ENCODE measurements around the gene LRP1-AS. TPM values are rescaled to one million over a fixed set of nuclear protein-coding genes. Genes with fewer than 3 reads are reported as not detected.

The LRP1-AS gene
- total RNA-seq, 1 donor from 2014 or later, result not detected

DNA sequence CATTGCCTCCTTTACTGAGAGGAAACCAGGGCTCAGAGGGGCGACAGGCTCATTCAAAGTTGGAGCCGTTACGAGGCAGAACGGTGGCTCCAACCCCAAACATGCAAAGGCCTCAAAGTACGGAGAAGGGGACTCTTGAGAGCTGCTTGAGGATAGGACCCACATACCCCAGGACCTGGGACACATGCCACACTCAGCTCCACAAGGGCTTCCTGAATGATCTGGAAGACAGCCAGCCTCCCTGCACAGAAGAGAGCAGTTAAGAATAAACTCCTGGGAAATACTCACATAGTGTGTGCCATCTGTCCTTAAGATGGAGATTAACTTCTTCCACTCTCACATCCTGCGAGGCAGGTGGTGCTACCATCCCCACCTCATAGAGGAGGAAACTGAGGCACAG is 42.6 kb upstream of the LRP1-AS start:
- TF ChIP-seq, protein P1, sequence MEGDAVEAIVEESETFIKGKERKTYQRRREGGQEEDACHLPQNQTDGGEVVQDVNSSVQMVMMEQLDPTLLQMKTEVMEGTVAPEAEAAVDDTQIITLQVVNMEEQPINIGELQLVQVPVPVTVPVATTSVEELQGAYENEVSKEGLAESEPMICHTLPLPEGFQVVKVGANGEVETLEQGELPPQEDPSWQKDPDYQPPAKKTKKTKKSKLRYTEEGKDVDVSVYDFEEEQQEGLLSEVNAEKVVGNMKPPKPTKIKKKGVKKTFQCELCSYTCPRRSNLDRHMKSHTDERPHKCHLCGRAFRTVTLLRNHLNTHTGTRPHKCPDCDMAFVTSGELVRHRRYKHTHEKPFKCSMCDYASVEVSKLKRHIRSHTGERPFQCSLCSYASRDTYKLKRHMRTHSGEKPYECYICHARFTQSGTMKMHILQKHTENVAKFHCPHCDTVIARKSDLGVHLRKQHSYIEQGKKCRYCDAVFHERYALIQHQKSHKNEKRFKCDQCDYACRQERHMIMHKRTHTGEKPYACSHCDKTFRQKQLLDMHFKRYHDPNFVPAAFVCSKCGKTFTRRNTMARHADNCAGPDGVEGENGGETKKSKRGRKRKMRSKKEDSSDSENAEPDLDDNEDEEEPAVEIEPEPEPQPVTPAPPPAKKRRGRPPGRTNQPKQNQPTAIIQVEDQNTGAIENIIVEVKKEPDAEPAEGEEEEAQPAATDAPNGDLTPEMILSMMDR (IDR thresholded peaks at IDR 0.05; ENCODE audit: unreplicated experiment), result no peak
- H3K36me3 Mint-ChIP-seq (ENCODE audit: insufficient read depth), result peaks cover 22% of the 10 kb centered on the region
- H3K27me3 Mint-ChIP-seq, result no peaks in the 10 kb centered on the region
- H3K9me3 Mint-ChIP-seq (ENCODE audit: low read depth), result no peaks in the 10 kb centered on the region
- no peak overlapping the region for H3K4me3 Mint-ChIP-seq (ENCODE audit: low read depth)
- no peak for DNase-seq (ENCODE audit: low spot score, unreplicated experiment)
- H3K27ac Mint-ChIP-seq, result no peak overlapping the region
- no peaks in the 10 kb centered on the region for H3K4me1 Mint-ChIP-seq (ENCODE audit: low read depth)

GRCh38 chr12:57188090-57188425 is 40.6 kb upstream of the LRP1-AS start:
- DNase-seq (ENCODE audit: low spot score, unreplicated experiment), result no peak
- Mint-ChIP-seq H3K36me3 (ENCODE audit: insufficient read depth) (peaks cover 23% of the 10 kb centered on the region), H3K27me3 (no peaks in the 10 kb centered on the region), H3K9me3 (ENCODE audit: low read depth) (no peaks in the 10 kb centered on the region), H3K27ac (no peak overlapping the region), H3K4me3 (ENCODE audit: low read depth) (no peak overlapping the region), H3K4me1 (ENCODE audit: low read depth) (no peaks in the 10 kb centered on the region)
- TF ChIP-seq, protein P1 (IDR thresholded peaks at IDR 0.05; ENCODE audit: unreplicated experiment), result no peak

DNA sequence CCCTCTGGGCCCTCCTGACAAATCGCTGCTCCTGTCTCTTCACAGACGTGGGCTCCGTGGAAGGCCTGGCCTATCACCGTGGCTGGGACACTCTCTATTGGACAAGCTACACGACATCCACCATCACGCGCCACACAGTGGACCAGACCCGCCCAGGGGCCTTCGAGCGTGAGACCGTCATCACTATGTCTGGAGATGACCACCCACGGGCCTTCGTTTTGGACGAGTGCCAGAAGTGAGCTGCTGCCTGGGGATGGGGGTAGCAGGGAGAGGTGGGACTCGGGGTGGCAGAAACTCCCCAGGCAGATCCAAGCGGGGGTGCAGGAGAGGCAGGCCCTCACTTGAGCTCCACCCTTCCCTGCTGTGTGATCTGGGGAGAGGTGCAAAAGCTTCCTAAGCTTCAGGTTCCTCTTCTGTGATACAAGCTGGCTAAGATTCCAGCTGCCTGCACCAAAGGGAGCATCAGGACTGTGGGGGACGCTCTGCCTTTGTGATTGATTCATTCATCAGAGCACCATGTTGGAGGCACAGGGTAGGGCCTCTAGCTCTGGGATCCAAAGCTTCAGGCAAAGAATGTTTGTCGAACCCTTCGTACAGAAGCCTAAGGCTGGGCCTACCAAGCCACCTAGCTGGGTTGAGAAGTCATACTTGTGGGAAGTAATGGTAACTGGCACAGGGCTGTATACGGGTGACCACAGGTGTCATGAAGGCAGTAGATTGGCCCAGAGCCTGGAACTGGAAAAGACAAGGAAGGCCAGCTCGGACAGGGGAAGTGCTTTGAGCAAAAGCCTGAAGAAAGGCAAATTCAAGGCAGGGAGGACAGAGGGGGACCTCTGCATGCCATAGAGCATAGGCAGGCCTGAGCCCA is 40.0 kb upstream of the LRP1-AS start:
- Mint-ChIP-seq H3K9me3 (ENCODE audit: low read depth) (no peaks in the 10 kb centered on the region), H3K4me3 (ENCODE audit: low read depth) (no peak overlapping the region), H3K27me3 (no peaks in the 10 kb centered on the region), H3K36me3 (ENCODE audit: insufficient read depth) (peaks cover 21% of the 10 kb centered on the region), H3K27ac (no peak overlapping the region), H3K4me1 (ENCODE audit: low read depth) (no peaks in the 10 kb centered on the region)
- no peak for DNase-seq (ENCODE audit: low spot score, unreplicated experiment)
- TF ChIP-seq, protein P1 (IDR thresholded peaks at IDR 0.05; ENCODE audit: unreplicated experiment), result no peak

DNA sequence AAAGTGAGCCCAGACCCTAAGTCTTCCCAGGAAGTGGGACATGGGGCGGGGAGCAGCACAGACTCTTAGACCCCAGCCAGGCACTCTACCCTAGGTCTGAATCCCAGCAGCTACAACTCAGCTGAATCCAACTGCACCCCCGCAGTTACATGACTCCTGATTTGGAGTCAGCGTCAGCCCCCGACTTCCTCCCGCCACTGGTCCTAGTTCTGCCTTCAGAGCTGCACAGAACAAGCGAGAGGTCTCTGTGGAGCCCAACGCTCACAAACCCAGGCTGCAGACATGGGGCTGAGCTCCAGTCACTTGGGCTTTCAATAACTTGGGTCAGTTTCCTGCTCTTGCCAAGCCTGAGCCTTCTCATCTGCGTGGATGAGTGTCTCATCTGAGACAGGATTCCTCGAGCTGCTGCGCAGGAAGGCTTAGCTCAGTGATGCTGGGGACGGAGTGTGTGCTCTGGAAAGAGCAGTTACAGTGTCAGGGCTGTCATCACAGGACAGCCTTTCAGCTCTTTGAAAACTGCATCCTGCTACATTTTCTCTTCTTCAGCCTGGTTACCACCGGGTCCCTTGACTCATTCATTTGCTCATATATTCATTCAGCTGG is 38.6 kb upstream of the LRP1-AS start:
- H3K36me3 Mint-ChIP-seq (ENCODE audit: insufficient read depth), result peaks cover 13% of the 10 kb centered on the region
- no peak for DNase-seq (ENCODE audit: low spot score, unreplicated experiment)
- no peaks in the 10 kb centered on the region for H3K4me1 Mint-ChIP-seq (ENCODE audit: low read depth)
- H3K27ac Mint-ChIP-seq, result no peak overlapping the region
- no peaks in the 10 kb centered on the region for H3K9me3 Mint-ChIP-seq (ENCODE audit: low read depth)
- TF ChIP-seq, protein P1 (IDR thresholded peaks at IDR 0.05; ENCODE audit: unreplicated experiment), result no peak
- no peaks in the 10 kb centered on the region for H3K27me3 Mint-ChIP-seq
- H3K4me3 Mint-ChIP-seq (ENCODE audit: low read depth), result no peak overlapping the region

DNA sequence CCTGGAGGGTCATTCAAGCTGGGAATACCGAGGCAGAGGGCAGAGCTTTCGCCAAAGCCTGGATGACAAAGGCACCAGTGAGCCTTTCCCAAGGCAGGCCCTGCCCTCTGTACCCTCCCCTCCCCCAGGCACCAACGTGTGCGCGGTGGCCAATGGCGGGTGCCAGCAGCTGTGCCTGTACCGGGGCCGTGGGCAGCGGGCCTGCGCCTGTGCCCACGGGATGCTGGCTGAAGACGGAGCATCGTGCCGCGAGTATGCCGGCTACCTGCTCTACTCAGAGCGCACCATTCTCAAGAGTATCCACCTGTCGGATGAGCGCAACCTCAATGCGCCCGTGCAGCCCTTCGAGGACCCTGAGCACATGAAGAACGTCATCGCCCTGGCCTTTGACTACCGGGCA is 38.0 kb upstream of the LRP1-AS start:
- H3K9me3 Mint-ChIP-seq (ENCODE audit: low read depth), result no peaks in the 10 kb centered on the region
- DNase-seq (ENCODE audit: low spot score, unreplicated experiment), result no peak
- TF ChIP-seq, protein P1 (IDR thresholded peaks at IDR 0.05; ENCODE audit: unreplicated experiment), result no peak
- no peaks in the 10 kb centered on the region for H3K4me1 Mint-ChIP-seq (ENCODE audit: low read depth)
- H3K27ac Mint-ChIP-seq, result no peak overlapping the region
- no peak overlapping the region for H3K4me3 Mint-ChIP-seq (ENCODE audit: low read depth)
- peaks cover 13% of the 10 kb centered on the region for H3K36me3 Mint-ChIP-seq (ENCODE audit: insufficient read depth)
- H3K27me3 Mint-ChIP-seq, result no peaks in the 10 kb centered on the region

Measured in progenitor cell of endocrine pancreas (in vitro differentiated cells).